OCI-LY7 (cell line): ENCODE measurements around the gene PI4K2B. TPM values are rescaled to one million over a fixed set of nuclear protein-coding genes. Genes with fewer than 3 reads are reported as not detected.

Experiments
- BruUV-seq: library from RNA; stranded (reverse); fragments of 400-500 nt; replicated peaks from 2 replicates; lab custom pipeline; 2021; lab: Mats Ljungman, UMichigan
- CTCF ChIA-PET: fragments of 300-600 bp; sonication (Branson Sonifier 250); formaldehyde crosslinking; loops from one replicate; lab custom pipeline; 2022; ENCODE audit warnings: antibody characterized with exemption; ENCODE audit not compliant: unreplicated experiment; lab: Charles Lee
- POLR2A ChIA-PET: fragments of 300-600 bp; sonication (Branson Sonifier 250); formaldehyde crosslinking; loops from one replicate; lab custom pipeline; 2022; ENCODE audit warnings: antibody characterized with exemption; lab: Charles Lee
- DNase-seq: peaks from one replicate; pipeline ENCODE4 v3.0.0-alpha.2; 2015; ENCODE audit warnings: low spot score
- H2AFZ ChIP-seq: fragments of 200-600 bp; sonication (generic), shearing (Covaris generic); 2 replicates; pipeline ENCODE4 v1.6.1; 2014; ENCODE audit warnings: mild to moderate bottlenecking, antibody characterized with exemption, low read length, moderate library complexity
- H3K27ac ChIP-seq: fragments of 200-600 bp; sonication (generic); 2 replicates; pipeline ENCODE4 v1.5.1; 2014; ENCODE audit warnings: mixed run types, low read depth, mild to moderate bottlenecking, moderate library complexity, low read length, inconsistent platforms; ENCODE audit not compliant: poor library complexity, severe bottlenecking
- H3K36me3 ChIP-seq: fragments of 200-600 bp; sonication (generic); 2 replicates; pipeline ENCODE4 v1.6.1; 2014; ENCODE audit warnings: mild to moderate bottlenecking, antibody characterized with exemption, low read length, moderate library complexity, mixed read lengths; ENCODE audit not compliant: insufficient read depth
- H3K4me1 ChIP-seq: fragments of 200-600 bp; sonication (generic); 2 replicates; pipeline ENCODE4 v1.5.1; 2014; ENCODE audit warnings: mild to moderate bottlenecking, low read length; ENCODE audit not compliant: insufficient read depth, poor library complexity, severe bottlenecking
- H3K4me2 ChIP-seq: fragments of 200-600 bp; sonication (generic); 2 replicates; pipeline ENCODE4 v1.6.1; 2014; ENCODE audit warnings: mild to moderate bottlenecking, low read length
- H3K4me3 ChIP-seq: fragments of 200-600 bp; sonication (generic); 2 replicates; pipeline ENCODE4 v1.5.1; 2014; ENCODE audit warnings: mild to moderate bottlenecking, low read depth, low read length; ENCODE audit not compliant: poor library complexity, severe bottlenecking
- H3K79me2 ChIP-seq: fragments of 200-600 bp; sonication (generic); 2 replicates; pipeline ENCODE4 v1.6.1; 2016; ENCODE audit warnings: low read depth, mild to moderate bottlenecking, low read length, moderate library complexity, mixed read lengths; ENCODE audit not compliant: insufficient read depth
- H3K9me2 ChIP-seq: fragments of 200-600 bp; sonication (generic); 2 replicates; pipeline ENCODE4 v1.6.1; 2016; ENCODE audit warnings: mild to moderate bottlenecking, low read length, mixed read lengths; ENCODE audit not compliant: insufficient read depth
- H3K9me3 ChIP-seq: fragments of 200-600 bp; sonication (generic); 2 replicates; pipeline ENCODE4 v1.6.1; 2014; ENCODE audit warnings: mild to moderate bottlenecking, mixed run types, low read length, mixed read lengths
- H4K20me1 ChIP-seq: fragments of 200-600 bp; sonication (generic); 2 replicates; pipeline ENCODE4 v1.6.1; 2014; ENCODE audit warnings: mild to moderate bottlenecking, antibody characterized with exemption, low read length, moderate library complexity, mixed read lengths; ENCODE audit not compliant: insufficient read depth
- CTCF ChIP-seq: fragments of 200-600 bp; sonication (generic); conservative IDR thresholded peaks from 2 replicates; pipeline ENCODE4 v1.5.1; 2014; ENCODE audit warnings: mild to moderate bottlenecking, antibody characterized with exemption, low read length, moderate library complexity, mixed read lengths
- EZH2phosphoT487 ChIP-seq: fragments of 200-600 bp; sonication (generic); IDR thresholded peaks from 2 replicates; pipeline ENCODE4 v1.6.1; 2018; ENCODE audit warnings: low read depth, borderline replicate concordance, mild to moderate bottlenecking, mixed run types, antibody characterized with exemption, low read length, moderate library complexity, mixed read lengths
- intact Hi-C: fragments of 100-400 bp; cut with micrococcal nuclease; formaldehyde crosslinking; loops from one replicate; pipeline ENCODE4 v1.10.0; 2022; ENCODE audit not compliant: unreplicated experiment
- total RNA-seq, 2 experiments: library from RNA; depleted of rRNA in 1 of 2; stranded (reverse); fragments of >200 nt in 1 of 2; shearing (Covaris generic) in 1 of 2; gene quantifications; 2 replicates each; pipeline ENCODE4 v1.2.3, GENCODE V29; 2014 to 2022

Gene PI4K2B
- total RNA-seq, 2 experiments from 2014 or later = 40.4 to 41.6 TPM

GRCh38 chr4:25303578-25303977 is 69.7 kb downstream of the PI4K2B start:
- intact Hi-C loops = no loop called here
- peaks cover 7% of the 10 kb centered on the region for H3K4me1 ChIP-seq
- ChIA-PET CTCF (no interaction called here), POLR2A (interaction anchor here (2.0 kb wide), 1 partner anchor 9 kb away, joined by 5 read pairs; the partner anchor contains the start of gene ZCCHC4)
- BruUV-seq = no TSS peak
- H3K4me2 ChIP-seq = no peak overlapping the region
- no peaks in the 10 kb centered on the region for H3K36me3 ChIP-seq
- no peak overlapping the region for H3K4me3 ChIP-seq
- no peaks in the 10 kb centered on the region for H4K20me1 ChIP-seq
- no peak overlapping the region for H2AFZ ChIP-seq
- H3K79me2 ChIP-seq = no peaks in the 10 kb centered on the region
- no peak overlapping the region for H3K27ac ChIP-seq
- no peak for DNase-seq
- TF ChIP-seq EZH2phosphoT487 = no peak
- no peak for TF ChIP-seq CTCF
- no peaks in the 10 kb centered on the region for H3K9me2 ChIP-seq
- H3K9me3 ChIP-seq = no peaks in the 10 kb centered on the region

- no peaks in the 10 kb centered on the region for H3K79me2 ChIP-seq
- no peak overlapping the region for H3K4me2 ChIP-seq
- intact Hi-C loops = no loop called here
- DNase-seq = no peak
- no TSS peak for BruUV-seq
- TF ChIP-seq EZH2phosphoT487 (no peak), CTCF (no peak)
- no peaks in the 10 kb centered on the region for H3K36me3 ChIP-seq
- H3K9me3 ChIP-seq = no peaks in the 10 kb centered on the region
- H3K4me1 ChIP-seq = peaks cover 25% of the 10 kb centered on the region
- CTCF ChIA-PET = interaction anchor here (0.9 kb wide), 1 partner anchor 73 kb away, joined by 3 read pairs; the partner anchor contains the start of gene PI4K2B
- POLR2A ChIA-PET = no interaction called here
- no peaks in the 10 kb centered on the region for H3K9me2 ChIP-seq
- H3K27ac ChIP-seq = no peak overlapping the region
- H2AFZ ChIP-seq = no peak overlapping the region
- H3K4me3 ChIP-seq = no peak overlapping the region
- no peaks in the 10 kb centered on the region for H4K20me1 ChIP-seq
Observed at GRCh38 chr4:25306518-25307057, 72.8 kb downstream of the PI4K2B start.

- intact Hi-C loops = no loop called here
- Histone ChIP-seq H3K9me2 (no peaks in the 10 kb centered on the region), H3K4me1 (peaks cover 30% of the 10 kb centered on the region), H3K36me3 (no peaks in the 10 kb centered on the region), H3K4me2 (no peak overlapping the region), H3K9me3 (no peaks in the 10 kb centered on the region; the same call in 1 of the 2 replicates), H3K27ac (no peak overlapping the region), H4K20me1 (no peaks in the 10 kb centered on the region), H3K4me3 (no peak overlapping the region), H2AFZ (0 out of 2 replicates have a peak overlapping the region, but pooled peaks have one; percentile 11), H3K79me2 (no peaks in the 10 kb centered on the region)
- POLR2A ChIA-PET = interaction anchor here (0.6 to 0.7 kb wide), 2 partner anchors 723 to 924 kb away, joined by 3 read pairs; no protein-coding TSS in a partner anchor
- BruUV-seq = no TSS peak
- CTCF ChIA-PET = no interaction called here
- DNase-seq = no peak
- TF ChIP-seq EZH2phosphoT487 = no peak
- TF ChIP-seq CTCF = no peak
Observed at GRCh38 chr4:25307596-25307995, 73.8 kb downstream of the PI4K2B start.
